ENCODE results near the gene RBM19.

The RBM19 gene

DNA sequence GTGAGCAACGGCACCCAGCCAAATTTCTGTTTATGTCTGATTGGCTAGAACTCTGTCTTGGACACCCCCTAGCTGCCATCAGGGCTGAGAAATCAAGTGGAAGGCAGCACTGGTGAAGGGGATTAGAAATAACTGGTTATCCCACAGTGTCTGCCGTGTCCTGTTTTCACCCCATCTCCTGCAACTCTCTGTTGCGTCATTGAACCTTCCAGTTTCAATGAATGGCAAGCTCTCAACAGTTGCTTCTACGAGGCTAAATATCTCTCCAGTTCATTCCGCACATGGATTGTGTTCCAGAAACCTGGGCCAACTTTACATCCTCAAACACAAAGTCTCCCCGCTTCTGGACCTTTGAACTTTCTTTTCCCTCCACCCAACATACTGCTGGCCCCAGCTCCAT lies 173.7 kb downstream of the RBM19 start:
- DNase-seq (ENCODE audit: low spot score) (no peak), ATAC-seq (ENCODE audit: low read depth) (no peak)
- Histone ChIP-seq H3K9me3 (ENCODE audit: severe bottlenecking) (no peaks in the 10 kb centered on the region), H3K36me3 (ENCODE audit: low read depth) (no peaks in the 10 kb centered on the region), H3K4me3 (ENCODE audit: severe bottlenecking) (no peak overlapping the region), H3K27me3 (ENCODE audit: insufficient read depth, poor library complexity, severe bottlenecking) (peaks cover 22% of the 10 kb centered on the region), H3K27ac (ENCODE audit: poor library complexity, severe bottlenecking) (no peak overlapping the region), H3K4me1 (ENCODE audit: insufficient read depth, poor library complexity, severe bottlenecking) (no peaks in the 10 kb centered on the region)
- TF ChIP-seq, protein P1, sequence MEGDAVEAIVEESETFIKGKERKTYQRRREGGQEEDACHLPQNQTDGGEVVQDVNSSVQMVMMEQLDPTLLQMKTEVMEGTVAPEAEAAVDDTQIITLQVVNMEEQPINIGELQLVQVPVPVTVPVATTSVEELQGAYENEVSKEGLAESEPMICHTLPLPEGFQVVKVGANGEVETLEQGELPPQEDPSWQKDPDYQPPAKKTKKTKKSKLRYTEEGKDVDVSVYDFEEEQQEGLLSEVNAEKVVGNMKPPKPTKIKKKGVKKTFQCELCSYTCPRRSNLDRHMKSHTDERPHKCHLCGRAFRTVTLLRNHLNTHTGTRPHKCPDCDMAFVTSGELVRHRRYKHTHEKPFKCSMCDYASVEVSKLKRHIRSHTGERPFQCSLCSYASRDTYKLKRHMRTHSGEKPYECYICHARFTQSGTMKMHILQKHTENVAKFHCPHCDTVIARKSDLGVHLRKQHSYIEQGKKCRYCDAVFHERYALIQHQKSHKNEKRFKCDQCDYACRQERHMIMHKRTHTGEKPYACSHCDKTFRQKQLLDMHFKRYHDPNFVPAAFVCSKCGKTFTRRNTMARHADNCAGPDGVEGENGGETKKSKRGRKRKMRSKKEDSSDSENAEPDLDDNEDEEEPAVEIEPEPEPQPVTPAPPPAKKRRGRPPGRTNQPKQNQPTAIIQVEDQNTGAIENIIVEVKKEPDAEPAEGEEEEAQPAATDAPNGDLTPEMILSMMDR (IDR thresholded peaks at IDR 0.05; ENCODE audit: poor library complexity, severe bottlenecking), result no peak

DNA sequence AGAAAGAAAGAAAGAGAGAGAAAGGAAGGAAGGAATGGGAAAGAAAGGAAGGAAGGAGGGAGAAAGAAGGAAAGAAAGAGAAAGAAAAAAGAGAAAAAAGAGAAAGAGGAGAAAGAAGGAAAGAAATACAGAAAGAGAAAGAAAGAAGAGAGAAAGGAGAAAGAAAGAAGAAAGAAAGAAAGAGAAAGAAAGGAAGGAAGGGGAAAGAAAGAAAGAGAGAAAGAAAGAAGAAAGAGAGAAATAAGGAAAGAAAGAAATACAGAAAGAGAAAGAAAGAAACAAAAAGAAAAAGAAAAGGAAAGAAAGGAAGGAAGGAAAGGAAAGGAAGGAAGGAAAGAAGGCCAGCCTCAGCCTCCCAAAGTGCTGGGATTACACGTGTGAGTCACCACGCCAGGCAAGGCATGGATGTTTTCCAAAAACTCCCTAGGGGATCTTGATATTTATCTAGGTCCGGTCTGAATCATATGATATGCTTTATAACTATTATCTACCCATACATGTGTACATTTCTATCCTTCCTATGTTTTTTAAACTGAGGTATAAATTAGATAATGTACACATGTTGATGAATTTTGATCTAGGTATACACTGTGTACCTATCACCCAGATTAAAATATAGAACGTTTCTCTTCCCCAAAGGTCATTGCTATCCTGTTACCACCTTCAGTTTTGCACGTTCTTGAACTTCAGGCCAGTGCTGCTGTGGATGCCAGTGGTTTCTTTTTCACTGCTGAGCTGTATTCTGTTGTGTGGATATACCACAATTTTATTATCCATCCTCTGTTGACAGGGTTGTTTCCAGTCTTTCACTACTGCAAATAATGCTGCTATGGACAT lies 177.9 kb downstream of the RBM19 start:
- H3K27ac ChIP-seq (ENCODE audit: poor library complexity, severe bottlenecking), result no peak overlapping the region
- ATAC-seq (ENCODE audit: low read depth), result no peak
- H3K27me3 ChIP-seq (ENCODE audit: insufficient read depth, poor library complexity, severe bottlenecking), result peaks cover 4% of the 10 kb centered on the region
- TF ChIP-seq, protein P1 (IDR thresholded peaks at IDR 0.05; ENCODE audit: poor library complexity, severe bottlenecking), result no peak
- no peak for DNase-seq (ENCODE audit: low spot score)
- no peaks in the 10 kb centered on the region for H3K36me3 ChIP-seq (ENCODE audit: low read depth)
- H3K4me1 ChIP-seq (ENCODE audit: insufficient read depth, poor library complexity, severe bottlenecking), result no peaks in the 10 kb centered on the region
- H3K4me3 ChIP-seq (ENCODE audit: severe bottlenecking), result no peak overlapping the region
- H3K9me3 ChIP-seq (ENCODE audit: severe bottlenecking), result no peaks in the 10 kb centered on the region

DNA sequence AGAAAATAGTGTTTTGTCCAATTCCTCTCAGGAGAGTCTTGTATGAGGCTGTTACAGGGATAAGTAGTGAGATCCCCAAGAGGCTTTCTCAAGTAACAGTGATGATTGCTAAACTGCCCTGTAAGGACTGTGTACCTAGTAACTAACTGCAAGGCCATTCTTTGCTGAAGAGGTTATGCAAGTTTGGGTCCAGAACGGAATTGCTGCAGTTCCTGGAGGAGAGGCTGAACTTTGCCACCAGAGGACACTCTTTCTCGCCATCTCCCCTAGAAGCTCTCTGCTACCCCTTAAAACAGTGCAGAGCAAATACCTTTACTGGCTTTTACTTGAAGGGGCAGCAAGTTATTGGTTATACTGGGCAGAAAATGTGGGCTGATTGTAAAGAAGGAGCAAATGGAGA lies 180.0 kb downstream of the RBM19 start:
- Histone ChIP-seq H3K4me1 (ENCODE audit: insufficient read depth, poor library complexity, severe bottlenecking) (no peaks in the 10 kb centered on the region), H3K27ac (ENCODE audit: poor library complexity, severe bottlenecking) (no peak overlapping the region), H3K4me3 (ENCODE audit: severe bottlenecking) (no peak overlapping the region), H3K27me3 (ENCODE audit: insufficient read depth, poor library complexity, severe bottlenecking) (no peaks in the 10 kb centered on the region), H3K9me3 (ENCODE audit: severe bottlenecking) (no peaks in the 10 kb centered on the region), H3K36me3 (ENCODE audit: low read depth) (no peaks in the 10 kb centered on the region)
- DNase-seq (ENCODE audit: low spot score) (no peak), ATAC-seq (ENCODE audit: low read depth) (no peak)
- TF ChIP-seq, protein P1 (IDR thresholded peaks at IDR 0.05; ENCODE audit: poor library complexity, severe bottlenecking), result no peak

DNA sequence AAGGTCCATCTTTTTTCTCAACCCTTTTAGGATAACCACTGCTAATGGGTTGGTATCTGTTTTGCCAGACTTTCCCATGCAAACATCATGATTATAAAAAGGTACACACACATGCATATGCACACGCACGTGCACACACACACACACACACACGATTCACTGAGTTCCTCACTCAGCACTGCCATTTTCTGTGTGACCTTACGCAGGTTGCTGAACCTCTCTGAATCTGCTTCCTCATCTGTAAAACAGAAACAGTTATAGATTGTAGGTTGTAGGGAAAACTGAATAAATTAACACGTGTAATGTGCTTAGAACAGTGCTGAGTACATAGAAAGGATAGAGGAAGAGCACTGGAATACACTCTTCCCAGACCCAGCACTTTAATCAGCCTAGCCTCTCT lies 182.3 kb downstream of the RBM19 start:
- Histone ChIP-seq H3K27me3 (ENCODE audit: insufficient read depth, poor library complexity, severe bottlenecking) (no peaks in the 10 kb centered on the region), H3K4me1 (ENCODE audit: insufficient read depth, poor library complexity, severe bottlenecking) (no peaks in the 10 kb centered on the region), H3K27ac (ENCODE audit: poor library complexity, severe bottlenecking) (no peak overlapping the region), H3K4me3 (ENCODE audit: severe bottlenecking) (no peak overlapping the region), H3K9me3 (ENCODE audit: severe bottlenecking) (no peaks in the 10 kb centered on the region), H3K36me3 (ENCODE audit: low read depth) (no peaks in the 10 kb centered on the region)
- ATAC-seq (ENCODE audit: low read depth) (no peak), DNase-seq (ENCODE audit: low spot score) (no peak)
- TF ChIP-seq, protein P1 (IDR thresholded peaks at IDR 0.05; ENCODE audit: poor library complexity, severe bottlenecking), result no peak

DNA sequence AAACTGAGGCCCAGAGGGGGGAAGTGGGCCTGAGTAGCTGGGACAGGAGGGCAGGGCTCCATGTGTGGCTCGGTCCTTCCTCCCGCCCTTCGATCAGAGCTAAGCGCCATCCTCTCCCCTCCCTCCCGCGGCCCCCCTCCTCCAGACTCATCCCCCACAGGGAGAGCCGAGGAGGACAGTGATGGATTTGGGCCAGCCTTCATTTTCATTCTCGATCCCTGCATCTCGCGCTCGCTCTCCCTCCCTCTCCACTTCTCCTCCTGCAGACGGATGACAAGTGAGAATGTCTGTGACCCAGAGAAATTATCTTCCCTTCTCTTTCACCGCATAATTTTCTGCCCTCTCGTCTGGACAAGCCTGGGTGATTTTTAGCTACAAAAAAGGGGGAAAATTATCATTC lies 183.3 kb downstream of the RBM19 start:
- no peaks in the 10 kb centered on the region for H3K4me1 ChIP-seq (ENCODE audit: insufficient read depth, poor library complexity, severe bottlenecking)
- H3K36me3 ChIP-seq (ENCODE audit: low read depth), result no peaks in the 10 kb centered on the region
- DNase-seq (ENCODE audit: low spot score) (no peak), ATAC-seq (ENCODE audit: low read depth) (no peak)
- H3K9me3 ChIP-seq (ENCODE audit: severe bottlenecking), result no peaks in the 10 kb centered on the region
- H3K4me3 ChIP-seq (ENCODE audit: severe bottlenecking), result no peak overlapping the region
- TF ChIP-seq, protein P1 (IDR thresholded peaks at IDR 0.05; ENCODE audit: poor library complexity, severe bottlenecking), result no peak
- H3K27me3 ChIP-seq (ENCODE audit: insufficient read depth, poor library complexity, severe bottlenecking), result no peaks in the 10 kb centered on the region
- no peak overlapping the region for H3K27ac ChIP-seq (ENCODE audit: poor library complexity, severe bottlenecking)

Data from RWPE2 (cell line).